MM.1S (cell line): ENCODE data around the gene CROCC2.

ENCODE experiments used
- CTCF ChIP-seq: fragments of 300-600 bp; sonication (generic); IDR thresholded peaks from 2 replicates; pipeline ENCODE4 v1.5.1; 2016; ENCODE audit warnings: antibody characterized with exemption, low read length, mixed read lengths
- EZH2 ChIP-seq: fragments of 300-600 bp; sonication (generic); optimal IDR thresholded peaks from 2 replicates; pipeline ENCODE3; 2017; ENCODE audit warnings: low read depth, mild to moderate bottlenecking, antibody characterized with exemption, low read length, mixed read lengths
- EZH2phosphoT487 ChIP-seq: fragments of 300-600 bp; sonication (generic); IDR thresholded peaks from 2 replicates; pipeline ENCODE4 v1.6.1; 2018; ENCODE audit warnings: antibody characterized with exemption, low read length

- no peak for TF ChIP-seq CTCF
- no peak for TF ChIP-seq EZH2
- TF ChIP-seq EZH2phosphoT487: no peak
These were observed 54.3 kb downstream of the CROCC2 start for GRCh38 chr2:240960309-240960970.
